A673 (cell line): ENCODE results near the gene MR1. TPM values are rescaled to one million over a fixed set of nuclear protein-coding genes. Genes with fewer than 3 reads are reported as not detected.

Source experiments
- BruUV-seq: library from RNA; stranded (reverse); fragments of 400-500 nt; replicated peaks from 2 replicates; lab custom pipeline; 2021; lab: Mats Ljungman, UMichigan
- CTCF ChIA-PET: fragments of 300-600 bp; sonication (Branson Sonifier 250); formaldehyde crosslinking; loops from one replicate; lab custom pipeline; 2022; ENCODE audit warnings: antibody characterized with exemption; lab: Charles Lee
- POLR2A ChIA-PET: fragments of 300-600 bp; sonication (Branson Sonifier 250); formaldehyde crosslinking; loops from one replicate; lab custom pipeline; 2022; ENCODE audit warnings: antibody characterized with exemption; ENCODE audit not compliant: low non-redundant PET; lab: Charles Lee
- DNase-seq: peaks from one replicate; pipeline ENCODE4 v3.0.0-alpha.2; 2015; ENCODE audit warnings: low spot score
- H3K27ac ChIP-seq: fragments of 200-600 bp; sonication (generic); 2 replicates; pipeline ENCODE4 v1.5.1; 2016; ENCODE audit warnings: mixed run types, low read depth, mild to moderate bottlenecking, mixed read lengths, antibody characterized with exemption, low read length; ENCODE audit not compliant: poor library complexity, severe bottlenecking
- H3K27me3 ChIP-seq: fragments of 200-600 bp; sonication (generic); replicated peaks from 2 replicates; pipeline ENCODE4 v1.6.1; 2017; ENCODE audit warnings: mixed run types, low read depth, mild to moderate bottlenecking, mixed read lengths, antibody characterized with exemption, low read length; ENCODE audit not compliant: insufficient read depth, poor library complexity
- H3K36me3 ChIP-seq: fragments of 200-600 bp; sonication (generic); 2 replicates; pipeline ENCODE4 v1.6.1; 2016; ENCODE audit warnings: mixed run types, mild to moderate bottlenecking, mixed read lengths, antibody characterized with exemption, low read length; ENCODE audit not compliant: insufficient read depth, poor library complexity, severe bottlenecking
- H3K4me1 ChIP-seq: fragments of 200-600 bp; sonication (generic); 2 replicates; pipeline ENCODE4 v1.6.1; 2017; ENCODE audit warnings: mixed run types, mild to moderate bottlenecking, mixed read lengths, antibody characterized with exemption, low read length; ENCODE audit not compliant: insufficient read depth, poor library complexity, severe bottlenecking
- H3K4me3 ChIP-seq: fragments of 200-600 bp; sonication (generic); 2 replicates; pipeline ENCODE4 v1.5.1; 2016; ENCODE audit warnings: low read depth, mixed run types, mild to moderate bottlenecking, mixed read lengths, low read length; ENCODE audit not compliant: poor library complexity, severe bottlenecking
- H3K9me3 ChIP-seq: fragments of 200-600 bp; sonication (generic); 2 replicates; pipeline ENCODE4 v1.6.1; 2016; ENCODE audit warnings: mixed run types, low read depth, mild to moderate bottlenecking, mixed read lengths, antibody characterized with exemption, low read length; ENCODE audit not compliant: poor library complexity, severe bottlenecking
- EZH2 ChIP-seq: fragments of 200-600 bp; sonication (generic); IDR thresholded peaks from 2 replicates; pipeline ENCODE4 v1.6.1; 2017; ENCODE audit warnings: borderline replicate concordance, low read depth, mild to moderate bottlenecking, mixed read lengths, antibody characterized with exemption, low read length; ENCODE audit not compliant: poor library complexity, severe bottlenecking
- intact Hi-C: fragments of 100-400 bp; cut with micrococcal nuclease; formaldehyde crosslinking; loops from one replicate; pipeline ENCODE4 v1.10.0; 2022; ENCODE audit not compliant: unreplicated experiment
- total RNA-seq: library from RNA; stranded (reverse); gene quantifications from 2 replicates; pipeline ENCODE4 v1.2.3, GENCODE V29; 2021
- TF ChIP-seq, protein P1 (sequence below): fragments of 300-800, 200-600 bp; sonication (generic); conservative IDR thresholded peaks from 2 replicates; pipeline ENCODE4 v1.5.1; 2017; ENCODE audit warnings: low read depth, mild to moderate bottlenecking, antibody characterized with exemption, low read length, moderate library complexity, mixed read lengths

The MR1 gene
- total RNA-seq, 1 experiment from 2014 or later = 2.6 TPM

DNA sequence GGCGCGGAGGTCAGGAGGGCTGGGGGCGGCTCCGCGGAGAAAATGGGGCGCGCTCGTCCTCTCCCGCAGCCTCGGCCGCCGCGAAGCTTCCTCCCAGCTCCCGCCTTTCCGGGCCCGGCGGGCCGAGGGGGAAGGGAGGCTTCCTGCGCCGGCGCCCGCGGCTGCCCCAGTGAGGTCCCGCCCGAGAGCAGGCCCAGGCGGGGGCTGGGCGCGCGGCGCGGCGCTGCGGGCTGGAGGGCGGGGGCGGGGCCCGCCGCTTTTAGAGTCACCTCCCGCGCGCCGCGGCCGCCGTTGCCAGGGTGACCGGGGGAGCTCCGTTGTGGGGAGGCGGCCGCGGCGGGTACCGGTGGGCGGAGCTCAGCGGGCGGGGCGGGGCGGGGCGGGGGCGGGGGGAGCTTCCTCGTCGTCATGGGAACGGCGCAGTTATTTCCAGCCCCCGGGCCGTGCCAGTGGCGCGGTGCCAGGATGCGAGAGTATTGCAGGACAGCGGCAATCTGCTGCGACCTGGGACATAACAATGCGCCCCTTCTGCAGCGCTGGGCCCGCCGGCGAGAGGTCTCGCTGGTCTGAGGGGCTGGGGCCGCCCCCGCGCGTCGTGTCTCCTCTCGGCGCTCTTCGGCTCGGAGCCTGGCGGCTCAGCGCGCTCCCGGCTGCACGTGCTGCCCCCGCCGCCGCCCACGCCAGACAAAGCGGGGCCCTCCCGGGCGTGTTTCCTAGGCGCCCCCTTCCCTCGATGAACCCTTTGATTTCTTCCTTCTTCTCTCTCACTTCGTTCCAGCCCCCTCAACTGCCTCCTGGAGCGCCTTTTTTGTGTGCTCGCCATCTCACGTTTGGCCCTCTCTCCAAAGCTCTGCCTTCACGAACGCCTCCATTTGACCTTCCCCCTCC, 71.6 kb downstream of the MR1 start:
- ChIA-PET CTCF (interaction anchor here (0.6 to 1.3 kb wide), 5 partner anchors 9 to 1227 kb away, joined by 3 to 14 read pairs (median 8); no protein-coding TSS in a partner anchor), POLR2A (interaction anchor here (0.6 to 1.2 kb wide), 6 partner anchors 15 to 1613 kb away, joined by 3 to 11 read pairs (median 4); no protein-coding TSS in a partner anchor)
- DNase-seq = peak; percentile 97
- no TSS peak for BruUV-seq
- no peaks in the 10 kb centered on the region for H3K9me3 ChIP-seq
- peaks cover 59% of the 10 kb centered on the region for H3K4me1 ChIP-seq
- H3K4me3 ChIP-seq = peak overlapping the region; percentile 70
- peak overlapping the region; percentile 93 for H3K27ac ChIP-seq
- intact Hi-C loops = no loop called here
- no peaks in the 10 kb centered on the region for H3K36me3 ChIP-seq
- TF ChIP-seq EZH2 = no peak
- TF ChIP-seq, protein P1, sequence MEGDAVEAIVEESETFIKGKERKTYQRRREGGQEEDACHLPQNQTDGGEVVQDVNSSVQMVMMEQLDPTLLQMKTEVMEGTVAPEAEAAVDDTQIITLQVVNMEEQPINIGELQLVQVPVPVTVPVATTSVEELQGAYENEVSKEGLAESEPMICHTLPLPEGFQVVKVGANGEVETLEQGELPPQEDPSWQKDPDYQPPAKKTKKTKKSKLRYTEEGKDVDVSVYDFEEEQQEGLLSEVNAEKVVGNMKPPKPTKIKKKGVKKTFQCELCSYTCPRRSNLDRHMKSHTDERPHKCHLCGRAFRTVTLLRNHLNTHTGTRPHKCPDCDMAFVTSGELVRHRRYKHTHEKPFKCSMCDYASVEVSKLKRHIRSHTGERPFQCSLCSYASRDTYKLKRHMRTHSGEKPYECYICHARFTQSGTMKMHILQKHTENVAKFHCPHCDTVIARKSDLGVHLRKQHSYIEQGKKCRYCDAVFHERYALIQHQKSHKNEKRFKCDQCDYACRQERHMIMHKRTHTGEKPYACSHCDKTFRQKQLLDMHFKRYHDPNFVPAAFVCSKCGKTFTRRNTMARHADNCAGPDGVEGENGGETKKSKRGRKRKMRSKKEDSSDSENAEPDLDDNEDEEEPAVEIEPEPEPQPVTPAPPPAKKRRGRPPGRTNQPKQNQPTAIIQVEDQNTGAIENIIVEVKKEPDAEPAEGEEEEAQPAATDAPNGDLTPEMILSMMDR = no peak
- no peaks in the 10 kb centered on the region for H3K27me3 ChIP-seq

DNA sequence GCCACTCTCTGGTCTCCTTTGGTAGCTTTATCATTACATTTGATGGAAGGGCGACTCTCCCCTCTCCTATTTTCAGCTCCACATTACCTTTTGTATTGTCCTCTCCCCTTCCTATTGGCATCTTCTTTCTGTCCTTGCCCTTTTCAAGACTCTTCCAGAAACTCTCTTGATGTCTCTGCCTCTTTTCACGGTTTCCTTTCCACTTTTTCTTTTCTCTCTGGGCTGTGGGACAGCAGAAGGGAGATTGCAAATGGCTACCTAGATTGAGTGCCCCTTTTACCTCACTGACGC, 72.2 kb downstream of the MR1 start:
- no peak for DNase-seq
- Histone ChIP-seq H3K27ac (no peak overlapping the region), H3K27me3 (no peaks in the 10 kb centered on the region), H3K9me3 (no peaks in the 10 kb centered on the region), H3K36me3 (no peaks in the 10 kb centered on the region), H3K4me3 (no peak overlapping the region), H3K4me1 (peaks cover 53% of the 10 kb centered on the region)
- ChIA-PET CTCF (interaction anchor here (1.3 kb wide), 1 partner anchor 30 kb away, joined by 3 read pairs; no protein-coding TSS in a partner anchor), POLR2A (no interaction called here)
- TF ChIP-seq, protein P1 = no peak
- BruUV-seq = no TSS peak
- intact Hi-C loops = no loop called here

DNA sequence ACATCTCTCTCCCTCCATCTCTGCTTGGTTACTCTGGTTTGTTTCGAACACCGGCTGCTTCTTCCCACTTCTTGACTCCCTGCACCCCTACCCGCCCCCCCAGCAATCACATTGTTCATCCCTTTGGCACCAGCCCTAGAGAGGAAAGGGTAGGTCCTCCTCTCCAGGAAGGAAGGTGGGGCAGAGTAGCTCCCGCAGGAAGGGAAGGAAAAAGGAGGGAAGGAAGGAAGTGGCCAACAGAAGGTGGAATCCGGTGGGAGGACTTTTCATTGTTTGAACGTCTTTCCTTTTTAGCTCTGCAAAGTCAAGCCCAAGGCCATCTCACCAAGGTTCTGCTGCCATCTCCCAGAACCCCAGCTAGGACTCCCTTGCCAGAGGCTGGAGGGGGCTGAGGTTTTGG, 72.7 kb downstream of the MR1 start:
- TF ChIP-seq EZH2 = no peak
- TF ChIP-seq, protein P1 = no peak
- POLR2A ChIA-PET = no interaction called here
- intact Hi-C loops = no loop called here
- no peak overlapping the region for H3K27ac ChIP-seq
- DNase-seq = no peak
- no peaks in the 10 kb centered on the region for H3K36me3 ChIP-seq
- no peak overlapping the region for H3K4me3 ChIP-seq
- peaks cover 48% of the 10 kb centered on the region for H3K4me1 ChIP-seq
- BruUV-seq = no TSS peak
- H3K9me3 ChIP-seq = no peaks in the 10 kb centered on the region
- CTCF ChIA-PET = interaction anchor here (1.3 kb wide), 1 partner anchor 30 kb away, joined by 3 read pairs; no protein-coding TSS in a partner anchor
- H3K27me3 ChIP-seq = no peaks in the 10 kb centered on the region
